ENCODE measurements around the gene TFG. TPM values are rescaled to one million over a fixed set of nuclear protein-coding genes. Genes with fewer than 3 reads are reported as not detected.

TFG gene
- total RNA-seq, 2 donors from 2014 or later: 116 to 123 TPM

- TF ChIP-seq CTCF (IDR thresholded peaks at IDR 0.05): no peak
- intact Hi-C loops (cut with DNase I): no loop called here
- no peak for DNase-seq
- Histone ChIP-seq H3K36me3 (no peaks in the 10 kb centered on the region), H3K4me3 (no peak overlapping the region), H3K9me3 (no peaks in the 10 kb centered on the region), H3K27ac (no peak overlapping the region), H3K9ac (ENCODE audit: low read depth in 2 of 2, low read length in 2 of 2) (no peak overlapping the region), H3K4me1 (no peaks in the 10 kb centered on the region), H3K27me3 (no peaks in the 10 kb centered on the region)
These were observed 47.1 kb downstream of the TFG start for GRCh38 chr3:100756441-100756840.

GRCh38 chr3:100759159-100759558 is 49.9 kb downstream of the TFG start:
- intact Hi-C loops (cut with DNase I): no loop called here
- no peaks in the 10 kb centered on the region for H3K27me3 ChIP-seq
- H3K9me3 ChIP-seq: no peaks in the 10 kb centered on the region
- H3K4me3 ChIP-seq: no peak overlapping the region
- H3K27ac ChIP-seq: no peak overlapping the region
- DNase-seq: no peak
- H3K36me3 ChIP-seq: no peaks in the 10 kb centered on the region
- H3K4me1 ChIP-seq: no peaks in the 10 kb centered on the region
- no peak for TF ChIP-seq CTCF (IDR thresholded peaks at IDR 0.05)
- no peak overlapping the region for H3K9ac ChIP-seq (ENCODE audit: low read depth in 2 of 2, low read length in 2 of 2)

GRCh38 chr3:100759950-100760349 is 50.7 kb downstream of the TFG start:
- H3K27me3 ChIP-seq: no peaks in the 10 kb centered on the region

GRCh38 chr3:100760377-100760776 is 51.1 kb downstream of the TFG start:
- Histone ChIP-seq H3K4me3 (no peak overlapping the region), H3K9me3 (no peaks in the 10 kb centered on the region), H3K36me3 (no peaks in the 10 kb centered on the region), H3K9ac (ENCODE audit: low read depth in 2 of 2, low read length in 2 of 2) (no peak overlapping the region), H3K27me3 (no peaks in the 10 kb centered on the region), H3K4me1 (no peaks in the 10 kb centered on the region), H3K27ac (no peak overlapping the region)
- intact Hi-C loops (cut with DNase I): no loop called here
- DNase-seq: no peak
- no peak for TF ChIP-seq CTCF (IDR thresholded peaks at IDR 0.05)

More at GRCh38 chr3:100759950-100760349, 50.7 kb downstream of the TFG start:
- no peaks in the 10 kb centered on the region for H3K9me3 ChIP-seq
- no peak overlapping the region for H3K27ac ChIP-seq
- intact Hi-C loops (cut with DNase I): no loop called here
- no peak overlapping the region for H3K4me3 ChIP-seq
- H3K9ac ChIP-seq (ENCODE audit: low read depth in 2 of 2, low read length in 2 of 2): no peak overlapping the region
- no peak for TF ChIP-seq CTCF (IDR thresholded peaks at IDR 0.05)
- H3K36me3 ChIP-seq: no peaks in the 10 kb centered on the region
- DNase-seq: no peak
- no peaks in the 10 kb centered on the region for H3K4me1 ChIP-seq

- no peak for DNase-seq
- intact Hi-C loops (cut with DNase I): no loop called here
- Histone ChIP-seq H3K4me1 (no peaks in the 10 kb centered on the region), H3K9ac (ENCODE audit: low read depth in 2 of 2, low read length in 2 of 2) (no peak overlapping the region), H3K27me3 (no peaks in the 10 kb centered on the region), H3K9me3 (no peaks in the 10 kb centered on the region), H3K4me3 (no peak overlapping the region), H3K36me3 (no peaks in the 10 kb centered on the region), H3K27ac (no peak overlapping the region)
- TF ChIP-seq CTCF (IDR thresholded peaks at IDR 0.05): no peak
These were observed 52.1 kb downstream of the TFG start for GRCh38 chr3:100761211-100761942.

Measured in colonic mucosa (tissue), 4 donors.